SK-N-SH (cell line): Measurements from ENCODE around the gene TTLL7. TPM values are rescaled to one million over a fixed set of nuclear protein-coding genes. Genes with fewer than 3 reads are reported as not detected.

Source experiments
- CTCF ChIA-PET: fragments of 300-600, 350-600 bp; formaldehyde crosslinking; extraction: SDS; loops from one replicate; lab custom pipeline; 2021; lab: Yijun Ruan, JAX
- POLR2A ChIA-PET: fragments of 350-600 bp; sonication (Branson Sonifier 250); formaldehyde crosslinking; extraction: SDS; loops from one replicate; lab custom pipeline; 2020; ENCODE audit warnings: antibody characterized with exemption, inconsistent platforms; lab: Yijun Ruan, JAX
- DNase-seq: peaks from one replicate; pipeline ENCODE4 v3.0.0; 2012
- H2AFZ ChIP-seq: fragments of 200-600 bp; sonication (generic); 2 replicates; pipeline ENCODE4 v1.8.1; 2016; ENCODE audit warnings: antibody characterized with exemption, mild to moderate bottlenecking, low read depth
- H3F3A ChIP-seq: fragments of 200-600 bp; sonication (generic); replicated peaks from 2 replicates; pipeline ENCODE3; 2016; ENCODE audit warnings: antibody characterized with exemption, mild to moderate bottlenecking; ENCODE audit not compliant: insufficient read depth
- H3K27ac ChIP-seq, 2 experiments: fragments of 200-500 bp in 1 of 2; fragments of 200-600 bp in 1 of 2; sonication (Bioruptor generic) in 1 of 2; sonication (generic), shearing (Covaris generic) in 1 of 2; 2 replicates each; pipeline versions ENCODE4 v1.5.1 to v1.6.1; 2014 to 2016; ENCODE audit warnings: low read depth in 2 of 2, inconsistent platforms in 1 of 2, low read length in 1 of 2, mild to moderate bottlenecking in 1 of 2, mixed read lengths in 1 of 2
- H3K27me3 ChIP-seq: fragments of 200-600 bp; sonication (generic), shearing (Covaris generic); 2 replicates; pipeline ENCODE4 v1.6.1; 2016; ENCODE audit warnings: mixed run types; ENCODE audit not compliant: insufficient read depth
- H3K36me3 ChIP-seq, 2 experiments: fragments of 200-500 bp in 1 of 2; fragments of 200-600 bp in 1 of 2; sonication (Bioruptor generic) in 1 of 2; sonication (generic) in 1 of 2; replicated peaks in 1 of 2; 2 replicates each; pipeline versions ENCODE3 to v1.5.1; 2014 to 2016; ENCODE audit warnings: low read length in 1 of 2, mild to moderate bottlenecking in 1 of 2; ENCODE audit not compliant: insufficient read depth in 2 of 2, control insufficient read depth in 1 of 2
- H3K4me1 ChIP-seq, 2 experiments: fragments of 200-500 bp in 1 of 2; fragments of 200-600 bp in 1 of 2; sonication (Bioruptor generic) in 1 of 2; sonication (generic), shearing (Covaris generic) in 1 of 2; 2 replicates each; pipeline versions ENCODE4 v1.5.1 to v1.6.1; 2014 to 2016; ENCODE audit warnings: low read depth in 1 of 2, low read length in 1 of 2, mixed run types in 1 of 2; ENCODE audit not compliant: insufficient read depth in 2 of 2, control insufficient read depth in 1 of 2
- H3K4me2 ChIP-seq: fragments of 200-600 bp; sonication (generic), shearing (Covaris generic); 2 replicates; pipeline ENCODE4 v1.6.1; 2017; ENCODE audit warnings: mixed run types
- H3K4me3 ChIP-seq, 2 experiments: fragments of 200-500 bp in 1 of 2; fragments of 200-600 bp in 1 of 2; sonication (Bioruptor generic) in 1 of 2; sonication (generic), shearing (Covaris generic) in 1 of 2; 2 replicates each; pipeline versions ENCODE4 v1.5.1 to v1.8.1; 2014 to 2016; ENCODE audit warnings: low read depth in 2 of 2, inconsistent platforms in 1 of 2, low read length in 1 of 2, mild to moderate bottlenecking in 1 of 2, mixed read lengths in 1 of 2, moderate library complexity in 1 of 2
- H3K79me2 ChIP-seq: fragments of 200-600 bp; sonication (generic); 2 replicates; pipeline ENCODE4 v1.8.1; 2017; ENCODE audit warnings: mild to moderate bottlenecking; ENCODE audit not compliant: insufficient read depth
- H3K9ac ChIP-seq: fragments of 200-600 bp; sonication (generic); 2 replicates; pipeline ENCODE4 v1.6.1; 2017; ENCODE audit warnings: mixed run types
- H3K9me2 ChIP-seq: fragments of 200-600 bp; sonication (generic); 2 replicates; pipeline ENCODE4 v1.6.1; 2017; ENCODE audit warnings: mixed run types
- H3K9me3 ChIP-seq: fragments of 200-600 bp; sonication (generic); 2 replicates; pipeline ENCODE4 v1.6.1; 2017; ENCODE audit warnings: mixed run types, mild to moderate bottlenecking, moderate library complexity
- H4K20me1 ChIP-seq: fragments of 200-600 bp; sonication (generic); 2 replicates; pipeline ENCODE4 v1.6.1; 2017; ENCODE audit warnings: mild to moderate bottlenecking, mixed run types; ENCODE audit not compliant: insufficient read depth
- CHD2 ChIP-seq: fragments of 150-350 bp; IDR thresholded peaks from 2 replicates; pipeline ENCODE4 v1.6.1; 2018; ENCODE audit warnings: low read length; ENCODE audit not compliant: partially characterized antibody
- ELF1 ChIP-seq: IDR thresholded peaks from 2 replicates; pipeline ENCODE4 v1.4.0; 2012
- EZH2phosphoT487 ChIP-seq: fragments of 200-600 bp; sonication (generic); IDR thresholded peaks from 2 replicates; pipeline ENCODE4 v1.6.1; 2017; ENCODE audit warnings: low read depth, mixed run types, mild to moderate bottlenecking, antibody characterized with exemption, moderate library complexity, borderline replicate concordance
- FOSL2 ChIP-seq: IDR thresholded peaks from 2 replicates; pipeline ENCODE4 v1.4.0; 2012; ENCODE audit warnings: low read depth, mild to moderate bottlenecking, moderate library complexity, borderline replicate concordance
- FOXJ3 ChIP-seq: sonication (generic); formaldehyde crosslinking; IDR thresholded peaks from 2 replicates; pipeline ENCODE4 v1.5.1; 2020; ENCODE audit warnings: mild to moderate bottlenecking, missing genetic modification reagents
- GATA2 ChIP-seq: sonication (generic); formaldehyde crosslinking; IDR thresholded peaks from 2 replicates; pipeline ENCODE4 v1.5.0; 2020; ENCODE audit warnings: mild to moderate bottlenecking, missing genetic modification reagents
- JUND ChIP-seq: IDR thresholded peaks from 2 replicates; pipeline ENCODE4 v1.4.0; 2012
- MAX ChIP-seq: IDR thresholded peaks from 2 replicates; pipeline ENCODE4 v1.4.0; 2012; ENCODE audit warnings: low read depth
- NFIC ChIP-seq: IDR thresholded peaks from 2 replicates; pipeline ENCODE4 v1.4.0; 2012; ENCODE audit warnings: borderline replicate concordance
- NRF1 ChIP-seq: IDR thresholded peaks from 2 replicates; pipeline ENCODE4 v1.6.1; 2012; ENCODE audit warnings: low read depth, mild to moderate bottlenecking, low read length
- PBX3 ChIP-seq: IDR thresholded peaks from 2 replicates; pipeline ENCODE4; 2012
- RCOR1 ChIP-seq: fragments of 150-350 bp; IDR thresholded peaks from 2 replicates; pipeline ENCODE4 v1.6.1; 2017; ENCODE audit warnings: antibody characterized with exemption, low read length
- RFX5 ChIP-seq: IDR thresholded peaks from 2 replicates; pipeline ENCODE4 v1.6.1; 2012; ENCODE audit warnings: mild to moderate bottlenecking, improper control_type of control experiment, low read length
- SIN3A ChIP-seq: IDR thresholded peaks from 2 replicates; pipeline ENCODE4 v1.6.1; 2012; ENCODE audit warnings: low read depth, mild to moderate bottlenecking, low read length, moderate library complexity, borderline replicate concordance
- SMC3 ChIP-seq: IDR thresholded peaks from 2 replicates; pipeline ENCODE4 v1.6.1; 2012; ENCODE audit warnings: low read depth, low read length, improper control_type of control experiment
- TAF1 ChIP-seq: IDR thresholded peaks from 2 replicates; pipeline ENCODE4 v1.6.1; 2012; ENCODE audit warnings: low read depth, mild to moderate bottlenecking, low read length, moderate library complexity, borderline replicate concordance
- TCF12 ChIP-seq: IDR thresholded peaks from 2 replicates; pipeline ENCODE4 v1.4.0; 2012
- TEAD4 ChIP-seq: IDR thresholded peaks from 2 replicates; pipeline ENCODE4 v1.4.0; 2012; ENCODE audit warnings: mild to moderate bottlenecking, borderline replicate concordance; ENCODE audit not compliant: insufficient read depth
- ZBTB33 ChIP-seq: IDR thresholded peaks from 2 replicates; pipeline ENCODE4 v1.4.0; 2012; ENCODE audit warnings: low read depth, borderline replicate concordance
- WGBS: methylation state at CpG from one replicate; pipeline ENCODE4 v1.1.6; 2017; ENCODE audit warnings: low lambda C conversion rate; 5-methylcytosine and 5-hydroxymethylcytosine counted together
- polyA plus RNA-seq, 3 experiments: library from polyadenylated mRNA; depleted of rRNA; stranded (reverse); fragments of >200 nt; gene quantifications; 2 replicates each; pipeline ENCODE4 v1.2.3, GENCODE V29; 2012

TTLL7 gene
- polyA plus RNA-seq, 1 of the 3 experiments (the other 2 are of a cell fraction): 7.3 TPM

GRCh38 chr1:83996621-83997020 lies 2.3 kb downstream of the TTLL7 start (continued):
- TF ChIP-seq PBX3 (peak; percentile 98), FOSL2 (peak; percentile 67), SIN3A (0 out of 2 replicates have a peak, but pooled peaks have one; percentile 70), TAF1 (0 out of 2 replicates have a peak, but pooled peaks have one; percentile 22)

- no peak for TF ChIP-seq NRF1
- TF ChIP-seq NFIC: no peak
- TF ChIP-seq TEAD4: no peak
- no peak for TF ChIP-seq RFX5
- TF ChIP-seq JUND: no peak
- TF ChIP-seq MAX: no peak
- no peak for TF ChIP-seq CHD2
- TF ChIP-seq TAF1: no peak
- TF ChIP-seq SMC3: no peak
- no peak for TF ChIP-seq FOXJ3 (CRISPR knock-in tag)
- ChIA-PET CTCF (no interaction called here), POLR2A (no interaction called here)
- no peaks in the 10 kb centered on the region for H3K9me3 ChIP-seq
- no peaks in the 10 kb centered on the region; a peak in 2 of 4 replicates for H3K4me1 ChIP-seq
- no peaks in the 10 kb centered on the region for H3K9me2 ChIP-seq
- WGBS: 63% methylated on average over 2 of the region's 2 CpGs
- H3K27me3 ChIP-seq: no peaks in the 10 kb centered on the region
- peaks cover 15% of the 10 kb centered on the region for H3F3A ChIP-seq
- no peak overlapping the region; a peak in 1 of 4 replicates for H3K4me3 ChIP-seq
- peak overlapping the region; percentile 49 for H2AFZ ChIP-seq
- H3K9ac ChIP-seq: no peak overlapping the region
- H3K79me2 ChIP-seq: peaks cover 6% of the 10 kb centered on the region
- peak overlapping the region; percentile 28; the same call in 1 of the 2 replicates for H3K4me2 ChIP-seq
- H3K27ac ChIP-seq: peak overlapping the region; percentile 64 to 67; a peak in 3 of 4 replicates
- no peaks in the 10 kb centered on the region for H3K36me3 ChIP-seq
- H4K20me1 ChIP-seq: no peaks in the 10 kb centered on the region
- DNase-seq: no peak
These were observed 2.7 kb downstream of the TTLL7 start for GRCh38 chr1:83996191-83996590.

GRCh38 chr1:83995649-83996048 lies 3.3 kb downstream of the TTLL7 start:
- Histone ChIP-seq H3F3A (peaks cover 15% of the 10 kb centered on the region), H3K4me2 (no peak overlapping the region), H2AFZ (no peak overlapping the region), H3K4me1 (no peaks in the 10 kb centered on the region; a peak in 2 of 4 replicates), H3K9ac (no peak overlapping the region), H3K27ac (no peak overlapping the region), H3K79me2 (peaks cover 9% of the 10 kb centered on the region), H3K36me3 (no peaks in the 10 kb centered on the region), H4K20me1 (no peaks in the 10 kb centered on the region), H3K9me3 (no peaks in the 10 kb centered on the region), H3K4me3 (no peak overlapping the region), H3K9me2 (no peaks in the 10 kb centered on the region), H3K27me3 (no peaks in the 10 kb centered on the region)
- DNase-seq: no peak
- POLR2A ChIA-PET: no interaction called here
- CTCF ChIA-PET: no interaction called here
- WGBS: 100% methylated on average over 1 of the region's 1 CpG
- TF ChIP-seq NRF1 (no peak), FOXJ3 (CRISPR knock-in tag) (no peak), GATA2 (CRISPR knock-in tag) (no peak), CHD2 (no peak), EZH2phosphoT487 (no peak), TEAD4 (no peak), FOSL2 (no peak), MAX (no peak), TCF12 (no peak), RFX5 (no peak), ELF1 (no peak), PBX3 (no peak), SIN3A (no peak), ZBTB33 (no peak), RCOR1 (no peak)
